ENCODE data around the gene PRELID1.
"Not testable (repeated sequence)": the region's sequence is repeated elsewhere in the genome, so short reads cannot be mapped to it uniquely, and the experiment has no call there.

Gene PRELID1

GRCh38 chr5:177303121-177303924, at the start of gene PRELID1, which contains the start of gene RAB24:
Gene PRELID1, plus strand, starts transcription at chr5:177303799. Its CDS starts 187 bp downstream, at chr5:177303986.
Gene RAB24, minus strand, starts transcription at chr5:177303719. Its CDS starts 431 bp downstream, at chr5:177303288.
- DNase-seq (ENCODE audit: low read depth), result no peak

- DNase-seq (ENCODE audit: low read depth), result no peak
Measured at GRCh38 chr5:177256296-177256695, 47.3 kb upstream of the PRELID1 start.

GRCh38 chr5:177258711-177259110, 44.9 kb upstream of the PRELID1 start:
- DNase-seq (ENCODE audit: low read depth), result not testable (repeated sequence)

- no peak for DNase-seq (ENCODE audit: low read depth)
Measured at GRCh38 chr5:177260961-177261360, 42.6 kb upstream of the PRELID1 start.

- DNase-seq (ENCODE audit: low read depth), result no peak
Measured at GRCh38 chr5:177261510-177261909, 42.1 kb upstream of the PRELID1 start.

- DNase-seq (ENCODE audit: low read depth), result no peak
Measured at GRCh38 chr5:177264178-177264577, 39.4 kb upstream of the PRELID1 start.

GRCh38 chr5:177265395-177265794, 38.2 kb upstream of the PRELID1 start:
- no peak for DNase-seq (ENCODE audit: low read depth)

- no peak for DNase-seq (ENCODE audit: low read depth)
Measured at GRCh38 chr5:177269232-177269895, 34.2 kb upstream of the PRELID1 start.

- no peak for DNase-seq (ENCODE audit: low read depth)
Measured at GRCh38 chr5:177269976-177270375, 33.6 kb upstream of the PRELID1 start.

GRCh38 chr5:177270653-177271052, 32.9 kb upstream of the PRELID1 start:
- DNase-seq (ENCODE audit: low read depth), result no peak

GRCh38 chr5:177271113-177271512, 32.5 kb upstream of the PRELID1 start:
- no peak for DNase-seq (ENCODE audit: low read depth)

GRCh38 chr5:177275883-177276282, 27.7 kb upstream of the PRELID1 start:
- DNase-seq (ENCODE audit: low read depth), result no peak

- no peak for DNase-seq (ENCODE audit: low read depth)
Measured at GRCh38 chr5:177276886-177277285, 26.7 kb upstream of the PRELID1 start.

GRCh38 chr5:177288191-177288590, 15.4 kb upstream of the PRELID1 start:
- DNase-seq (ENCODE audit: low read depth), result no peak

GRCh38 chr5:177290816-177291596, 12.6 kb upstream of the PRELID1 start:
- no peak for DNase-seq (ENCODE audit: low read depth)

- DNase-seq (ENCODE audit: low read depth), result no peak
Measured at GRCh38 chr5:177291735-177292134, 11.9 kb upstream of the PRELID1 start.

GRCh38 chr5:177293819-177294581, 9.6 kb upstream of the PRELID1 start:
- no peak for DNase-seq (ENCODE audit: low read depth)

- no peak for DNase-seq (ENCODE audit: low read depth)
Measured at GRCh38 chr5:177294632-177295031, 9.0 kb upstream of the PRELID1 start.

GRCh38 chr5:177295924-177296323, 7.7 kb upstream of the PRELID1 start:
- no peak for DNase-seq (ENCODE audit: low read depth)

GRCh38 chr5:177296581-177296980, 7.0 kb upstream of the PRELID1 start:
- DNase-seq (ENCODE audit: low read depth), result no peak

GRCh38 chr5:177297922-177298321, 5.7 kb upstream of the PRELID1 start:
- DNase-seq (ENCODE audit: low read depth), result no peak

- no peak for DNase-seq (ENCODE audit: low read depth)
Measured at GRCh38 chr5:177299697-177300096, 3.9 kb upstream of the PRELID1 start.

Measured in CMK (cell line).